Esophagus muscularis mucosa (tissue), 4 donors: Measurements from ENCODE around the gene MS4A6A.

Experiments used
- EP300 ChIP-seq: sonication (generic); formaldehyde crosslinking; IDR thresholded peaks from one replicate; pipeline ENCODE4 v1.6.1; 2017; ENCODE audit warnings: antibody characterized with exemption
- POLR2A ChIP-seq: fragments of 450-650 bp; IDR thresholded peaks from one replicate; pipeline ENCODE4 v1.6.1; 2017; ENCODE audit warnings: antibody characterized with exemption, moderate library complexity, mild to moderate bottlenecking, low read depth
- POLR2AphosphoS5 ChIP-seq, 2 donors: sonication (generic); formaldehyde crosslinking; IDR thresholded peaks; one replicate each; pipeline ENCODE4 v1.6.1; 2017; ENCODE audit warnings: antibody characterized with exemption in 2 of 2
- TF ChIP-seq, protein P1 (sequence below), 3 experiments: fragments of 200-600 bp in 2 of 3; fragments of 450-650 bp in 1 of 3; sonication (generic) in 2 of 3; IDR thresholded peaks; one replicate each; pipeline ENCODE4 v1.5.1; 2017 to 2019; ENCODE audit warnings: antibody characterized with exemption in 3 of 3, mild to moderate bottlenecking in 2 of 3, moderate library complexity in 1 of 3

DNA sequence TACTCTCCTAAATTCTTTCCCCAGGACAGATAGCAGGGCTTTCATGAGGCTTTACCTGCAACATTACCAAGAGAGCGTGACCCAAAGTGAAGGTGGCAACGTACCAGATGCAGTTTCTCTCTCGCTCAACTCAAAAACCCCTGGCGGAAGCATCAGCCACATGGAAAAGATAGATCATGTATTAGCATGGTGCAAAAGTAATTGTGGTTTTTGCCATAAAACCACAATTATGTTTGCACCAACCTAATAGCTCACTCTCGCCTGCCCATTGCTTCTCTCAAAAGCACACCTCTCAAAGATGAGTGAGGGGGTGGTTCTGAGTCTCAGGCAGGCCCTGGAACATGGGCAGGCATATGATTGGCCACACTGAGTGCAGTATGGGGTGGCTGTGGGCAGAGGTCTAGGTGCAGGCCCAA, 7.0 kb downstream of the MS4A6A start:
- TF ChIP-seq POLR2AphosphoS5 (IDR thresholded peaks at IDR 0.05) (no peak), POLR2A (no peak), EP300 (no peak)
- TF ChIP-seq, protein P1, sequence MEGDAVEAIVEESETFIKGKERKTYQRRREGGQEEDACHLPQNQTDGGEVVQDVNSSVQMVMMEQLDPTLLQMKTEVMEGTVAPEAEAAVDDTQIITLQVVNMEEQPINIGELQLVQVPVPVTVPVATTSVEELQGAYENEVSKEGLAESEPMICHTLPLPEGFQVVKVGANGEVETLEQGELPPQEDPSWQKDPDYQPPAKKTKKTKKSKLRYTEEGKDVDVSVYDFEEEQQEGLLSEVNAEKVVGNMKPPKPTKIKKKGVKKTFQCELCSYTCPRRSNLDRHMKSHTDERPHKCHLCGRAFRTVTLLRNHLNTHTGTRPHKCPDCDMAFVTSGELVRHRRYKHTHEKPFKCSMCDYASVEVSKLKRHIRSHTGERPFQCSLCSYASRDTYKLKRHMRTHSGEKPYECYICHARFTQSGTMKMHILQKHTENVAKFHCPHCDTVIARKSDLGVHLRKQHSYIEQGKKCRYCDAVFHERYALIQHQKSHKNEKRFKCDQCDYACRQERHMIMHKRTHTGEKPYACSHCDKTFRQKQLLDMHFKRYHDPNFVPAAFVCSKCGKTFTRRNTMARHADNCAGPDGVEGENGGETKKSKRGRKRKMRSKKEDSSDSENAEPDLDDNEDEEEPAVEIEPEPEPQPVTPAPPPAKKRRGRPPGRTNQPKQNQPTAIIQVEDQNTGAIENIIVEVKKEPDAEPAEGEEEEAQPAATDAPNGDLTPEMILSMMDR (IDR thresholded peaks at IDR 0.05) = no peak
